Activated T-cell treated with anti-CD3 and anti-CD28 coated beads, Interleukin-2, amount 50 U/mL, for 24 hours (primary cell): Measurements from ENCODE around the gene NPAS2.
A peak's percentile ranks its signal among the peaks of the same experiment; 100 is the strongest.

Source experiments
- DNase-seq: peaks from one replicate; pipeline ENCODE4 v3.0.0-alpha.2; 2020
- H3K27ac Mint-ChIP-seq: 2 replicates; pipeline ENCODE4 v1.8.0; 2020; ENCODE audit warnings: mild to moderate bottlenecking, mixed read lengths
- H3K27me3 Mint-ChIP-seq: 2 replicates; pipeline ENCODE4 v1.8.0; 2020; ENCODE audit warnings: mixed read lengths
- H3K36me3 Mint-ChIP-seq: 2 replicates; pipeline ENCODE4 v1.8.0; 2020; ENCODE audit warnings: low read depth, mixed read lengths
- H3K4me1 Mint-ChIP-seq: 2 replicates; pipeline ENCODE4 v1.8.0; 2020; ENCODE audit warnings: low read depth, mixed read lengths
- H3K4me3 Mint-ChIP-seq: 2 replicates; pipeline ENCODE4 v1.8.0; 2020; ENCODE audit warnings: mild to moderate bottlenecking, moderate library complexity, mixed read lengths
- H3K9me3 Mint-ChIP-seq: 2 replicates; pipeline ENCODE4 v1.8.0; 2020; ENCODE audit warnings: mixed read lengths

The NPAS2 gene

GRCh38 chr2:100995309-100996075, 175.6 kb downstream of the NPAS2 start:
- no peaks in the 10 kb centered on the region for H3K9me3 Mint-ChIP-seq
- H3K4me3 Mint-ChIP-seq, result no peak overlapping the region
- DNase-seq, result no peak
- no peaks in the 10 kb centered on the region for H3K27me3 Mint-ChIP-seq
- peaks cover 4% of the 10 kb centered on the region for H3K4me1 Mint-ChIP-seq
- peaks cover 2% of the 10 kb centered on the region for H3K36me3 Mint-ChIP-seq
- no peak overlapping the region for H3K27ac Mint-ChIP-seq

- H3K36me3 Mint-ChIP-seq, result peaks cover 12% of the 10 kb centered on the region
Measured at GRCh38 chr2:100997509-100998234, 177.7 kb downstream of the NPAS2 start.

GRCh38 chr2:100998235-100998573, 178.3 kb downstream of the NPAS2 start:
- no peak for DNase-seq
- H3K27ac Mint-ChIP-seq, result no peak overlapping the region
- H3K4me3 Mint-ChIP-seq, result no peak overlapping the region
- peaks cover 9% of the 10 kb centered on the region for H3K4me1 Mint-ChIP-seq
- peaks cover 18% of the 10 kb centered on the region for H3K36me3 Mint-ChIP-seq
- H3K27me3 Mint-ChIP-seq, result no peaks in the 10 kb centered on the region
- peaks cover 4% of the 10 kb centered on the region for H3K9me3 Mint-ChIP-seq

More at GRCh38 chr2:100997509-100998234, 177.7 kb downstream of the NPAS2 start:
- no peaks in the 10 kb centered on the region for H3K27me3 Mint-ChIP-seq
- no peak overlapping the region for H3K4me3 Mint-ChIP-seq
- peaks cover 4% of the 10 kb centered on the region for H3K9me3 Mint-ChIP-seq
- H3K4me1 Mint-ChIP-seq, result peaks cover 9% of the 10 kb centered on the region
- DNase-seq, result no peak
- no peak overlapping the region for H3K27ac Mint-ChIP-seq

- Mint-ChIP-seq H3K27ac (no peak overlapping the region), H3K4me1 (peaks cover 24% of the 10 kb centered on the region), H3K9me3 (peaks cover 4% of the 10 kb centered on the region), H3K36me3 (peaks cover 35% of the 10 kb centered on the region), H3K4me3 (no peak overlapping the region), H3K27me3 (no peaks in the 10 kb centered on the region)
- DNase-seq, result no peak
Measured at GRCh38 chr2:100999995-101000394, 180.1 kb downstream of the NPAS2 start.

GRCh38 chr2:101001691-101002561, 182.0 kb downstream of the NPAS2 start, which contains the start of gene RPL31:
Gene RPL31, plus strand, starts transcription at chr2:101002289. Its CDS starts 413 bp downstream, at chr2:101002702.
- Mint-ChIP-seq H3K27ac (peak within 1 kb of the TSS; percentile 99), H3K36me3 (peaks cover 53% of the 10 kb centered on the region), H3K4me3 (peak within 1 kb of the TSS; percentile 99), H3K27me3 (no peaks in the 10 kb centered on the region), H3K9me3 (peaks cover 4% of the 10 kb centered on the region), H3K4me1 (peaks cover 43% of the 10 kb centered on the region)
- peak; percentile 95 for DNase-seq

- DNase-seq, result no peak
- peaks cover 61% of the 10 kb centered on the region for H3K36me3 Mint-ChIP-seq
- H3K27me3 Mint-ChIP-seq, result no peaks in the 10 kb centered on the region
- peak overlapping the region; percentile 99 for H3K4me3 Mint-ChIP-seq
- H3K27ac Mint-ChIP-seq, result peak overlapping the region; percentile 99
- H3K4me1 Mint-ChIP-seq, result peaks cover 50% of the 10 kb centered on the region
- H3K9me3 Mint-ChIP-seq, result peaks cover 4% of the 10 kb centered on the region
Measured at GRCh38 chr2:101002562-101003277, 182.8 kb downstream of the NPAS2 start.

- Mint-ChIP-seq H3K4me1 (peaks cover 56% of the 10 kb centered on the region), H3K4me3 (peak overlapping the region; percentile 99), H3K27me3 (no peaks in the 10 kb centered on the region), H3K36me3 (peaks cover 67% of the 10 kb centered on the region), H3K27ac (peak overlapping the region; percentile 99), H3K9me3 (peaks cover 4% of the 10 kb centered on the region)
- DNase-seq, result no peak
Measured at GRCh38 chr2:101003278-101003775, 183.4 kb downstream of the NPAS2 start.

- Mint-ChIP-seq H3K36me3 (peaks cover 80% of the 10 kb centered on the region), H3K4me3 (peak overlapping the region; percentile 99)
Measured at GRCh38 chr2:101004620-101005325, 184.8 kb downstream of the NPAS2 start.

GRCh38 chr2:101006065-101006715, 186.3 kb downstream of the NPAS2 start:
- H3K27me3 Mint-ChIP-seq, result no peaks in the 10 kb centered on the region
- peaks cover 95% of the 10 kb centered on the region for H3K36me3 Mint-ChIP-seq
- no peak for DNase-seq
- peaks cover 4% of the 10 kb centered on the region for H3K9me3 Mint-ChIP-seq
- peaks cover 72% of the 10 kb centered on the region for H3K4me1 Mint-ChIP-seq
- peak overlapping the region; percentile 99 for H3K27ac Mint-ChIP-seq
- peak overlapping the region; percentile 99 for H3K4me3 Mint-ChIP-seq

More at GRCh38 chr2:101004620-101005325, 184.8 kb downstream of the NPAS2 start:
- H3K27me3 Mint-ChIP-seq, result no peaks in the 10 kb centered on the region
- H3K27ac Mint-ChIP-seq, result peak overlapping the region; percentile 99
- peaks cover 4% of the 10 kb centered on the region for H3K9me3 Mint-ChIP-seq
- DNase-seq, result no peak
- H3K4me1 Mint-ChIP-seq, result peaks cover 64% of the 10 kb centered on the region

GRCh38 chr2:101007415-101008345, 187.7 kb downstream of the NPAS2 start:
- peak; percentile 49 for DNase-seq
- peak overlapping the region; percentile 47 for H3K4me3 Mint-ChIP-seq
- H3K27ac Mint-ChIP-seq, result peak overlapping the region; percentile 99
- H3K9me3 Mint-ChIP-seq, result no peaks in the 10 kb centered on the region
- no peaks in the 10 kb centered on the region for H3K27me3 Mint-ChIP-seq
- peaks cover 79% of the 10 kb centered on the region for H3K4me1 Mint-ChIP-seq
- H3K36me3 Mint-ChIP-seq, result peaks cover 99% of the 10 kb centered on the region

- Mint-ChIP-seq H3K9me3 (no peaks in the 10 kb centered on the region), H3K27me3 (no peaks in the 10 kb centered on the region), H3K4me1 (peaks cover 57% of the 10 kb centered on the region), H3K27ac (peak overlapping the region; percentile 78), H3K4me3 (no peak overlapping the region), H3K36me3 (peaks cover 96% of the 10 kb centered on the region)
- DNase-seq, result no peak
Measured at GRCh38 chr2:101011152-101011551, 191.2 kb downstream of the NPAS2 start.

- DNase-seq, result no peak
- peaks cover 47% of the 10 kb centered on the region for H3K4me1 Mint-ChIP-seq
- peaks cover 86% of the 10 kb centered on the region for H3K36me3 Mint-ChIP-seq
- peak overlapping the region; percentile 78 for H3K27ac Mint-ChIP-seq
- no peak overlapping the region for H3K4me3 Mint-ChIP-seq
- H3K9me3 Mint-ChIP-seq, result no peaks in the 10 kb centered on the region
- H3K27me3 Mint-ChIP-seq, result no peaks in the 10 kb centered on the region
Measured at GRCh38 chr2:101012054-101012705, 192.2 kb downstream of the NPAS2 start.
